C4-2B (cell line): Measurements from ENCODE around the gene CPA1.
A peak's percentile ranks its signal among the peaks of the same experiment; 100 is the strongest.

ENCODE experiments used
- H3K27ac ChIP-seq: fragments of 450-650 bp; 2 replicates; pipeline ENCODE4 v1.5.1; 2017
- CTCF ChIP-seq: fragments of 450-650 bp; conservative IDR thresholded peaks from 2 replicates; pipeline ENCODE4 v1.5.1; 2017; ENCODE audit warnings: mild to moderate bottlenecking
- ZFX ChIP-seq: fragments of 450-650 bp; IDR thresholded peaks from 2 replicates; pipeline ENCODE4 v1.6.1; 2017

The CPA1 gene

GRCh38 chr7:130432886-130433285 is 52.6 kb downstream of the CPA1 start:
- H3K27ac ChIP-seq: no peak overlapping the region; the same call in 1 of the 2 replicates

GRCh38 chr7:130433301-130433700 is 53.0 kb downstream of the CPA1 start:
- TF ChIP-seq CTCF (no peak), ZFX (no peak)
- H3K27ac ChIP-seq: no peak overlapping the region

More at GRCh38 chr7:130432886-130433285, 52.6 kb downstream of the CPA1 start:
- TF ChIP-seq CTCF (no peak), ZFX (no peak)

GRCh38 chr7:130435311-130435854 is 55.1 kb downstream of the CPA1 start:
- TF ChIP-seq ZFX (no peak), CTCF (no peak)
- H3K27ac ChIP-seq: peak overlapping the region; percentile 44; the same call in 1 of the 2 replicates

GRCh38 chr7:130436253-130436652 is 56.0 kb downstream of the CPA1 start:
- peak overlapping the region; percentile 44; the same call in 1 of the 2 replicates for H3K27ac ChIP-seq
- TF ChIP-seq ZFX (no peak), CTCF (no peak)
